K562 (cell line): ENCODE data around the gene LCN12. TPM values are rescaled to one million over a fixed set of nuclear protein-coding genes. Genes with fewer than 3 reads are reported as not detected.

ENCODE experiments used
- ATAC-seq: fragments of 200-7000 bp; cut with Tn5 transposase; 3 replicates; pipeline ENCODE4 v1.9.1; 2020; ENCODE audit warnings: moderate library complexity
- BruUV-seq: library from RNA; stranded (reverse); fragments of 400-500 nt; replicated peaks from 2 replicates; lab custom pipeline; 2021; lab: Mats Ljungman, UMichigan
- CTCF ChIA-PET: fragments of 300-600 bp; formaldehyde crosslinking; extraction: SDS; loops from one replicate; lab custom pipeline; 2021; ENCODE audit warnings: low intra/inter-chr PET ratio; lab: Yijun Ruan, JAX
- POLR2A ChIA-PET: fragments of 300-600, 350-650 bp; sonication (Branson Sonifier 250); formaldehyde crosslinking; extraction: SDS; loops from one replicate; lab custom pipeline; 2021; ENCODE audit warnings: antibody characterized with exemption, inconsistent platforms; lab: Yijun Ruan, JAX
- DNase-seq, 4 experiments: peaks; one replicate each; pipeline versions ENCODE4 v3.0.0 to v3.0.0-alpha.2; 2011 to 2018; ENCODE audit warnings: low spot score in 3 of 4, mixed read lengths in 3 of 4; ENCODE audit errors: extremely low read depth in 1 of 4
- FAIRE-seq: peaks from 2 replicates; lab custom pipeline; 2011; peaks lifted over from hg19 to GRCh38; lab: Jason Lieb, UNC
- H2AFZ ChIP-seq: 2 replicates; pipeline ENCODE4 v1.6.0; 2011; ENCODE audit warnings: low read depth, low read length, control low read depth, inconsistent platforms
- H3K27ac ChIP-seq: fragments of 200-600 bp; 3 replicates; pipeline ENCODE4 v1.8.0; 2011; ENCODE audit warnings: low read depth, mild to moderate bottlenecking, control low read depth, inconsistent platforms, low read length, moderate library complexity, mixed read lengths; ENCODE audit errors: extremely low read depth
- H3K27me3 ChIP-seq, 2 experiments: fragments of 300-600 bp in 1 of 2; 2 replicates in 1 of 2; 3 replicates in 1 of 2; pipeline versions ENCODE4 v1.6.0 to v1.8.0; 2011; ENCODE audit warnings: inconsistent platforms in 2 of 2, low read length in 2 of 2, mild to moderate bottlenecking in 1 of 2, mixed read lengths in 1 of 2, moderate library complexity in 1 of 2; ENCODE audit not compliant: control insufficient read depth in 2 of 2, insufficient read depth in 2 of 2
- H3K36me3 ChIP-seq: fragments of 300-600 bp; 3 replicates; pipeline ENCODE4 v1.8.0; 2011; ENCODE audit warnings: mild to moderate bottlenecking, low read length, inconsistent platforms; ENCODE audit not compliant: control insufficient read depth, insufficient read depth
- H3K4me1 ChIP-seq, 2 experiments: fragments of 200-600 bp in 1 of 2; replicated peaks in 1 of 2; 2 replicates in 1 of 2; 3 replicates in 1 of 2; pipeline versions ENCODE4 v1.5.1 to v1.8.0; 2011; ENCODE audit warnings: inconsistent platforms in 2 of 2, low read length in 2 of 2, mild to moderate bottlenecking in 1 of 2, mixed read lengths in 1 of 2, moderate library complexity in 1 of 2; ENCODE audit not compliant: control insufficient read depth in 2 of 2, insufficient read depth in 2 of 2
- H3K4me2 ChIP-seq: 2 replicates; pipeline ENCODE4 v1.6.1; 2011; ENCODE audit warnings: low read length, control low read depth, inconsistent platforms, mixed read lengths; ENCODE audit not compliant: insufficient read depth
- H3K4me3 ChIP-seq: fragments of 200-600 bp; sonication (generic), shearing (Covaris generic); 2 replicates; pipeline ENCODE4 v1.5.1; 2016; ENCODE audit warnings: control low read depth, inconsistent platforms
- H3K79me2 ChIP-seq: fragments of 200-600 bp; 3 replicates; pipeline ENCODE4 v1.8.0; 2011; ENCODE audit warnings: low read length, inconsistent platforms; ENCODE audit not compliant: control insufficient read depth, insufficient read depth
- H3K9ac ChIP-seq, 2 experiments: 2 replicates each; pipeline versions ENCODE4 v1.6.0 to v1.6.1; 2011; ENCODE audit warnings: low read depth in 2 of 2, low read length in 2 of 2, control low read depth in 1 of 2, inconsistent platforms in 1 of 2, mild to moderate bottlenecking in 1 of 2, mixed read lengths in 1 of 2; ENCODE audit not compliant: insufficient read depth in 1 of 2
- H3K9me1 ChIP-seq: one replicate; pipeline ENCODE4 v1.6.0; 2011; ENCODE audit warnings: inconsistent platforms, mild to moderate bottlenecking, low read length, moderate library complexity; ENCODE audit not compliant: control insufficient read depth, insufficient read depth
- H3K9me3 ChIP-seq: replicated peaks from 2 replicates; pipeline ENCODE4 v1.5.1; 2011; ENCODE audit warnings: low read depth, low read length, inconsistent platforms; ENCODE audit not compliant: control insufficient read depth, insufficient read depth
- H4K20me1 ChIP-seq: replicated peaks from 2 replicates; pipeline ENCODE4 v1.6.1; 2011; ENCODE audit warnings: low read length, inconsistent platforms, mixed read lengths; ENCODE audit not compliant: control insufficient read depth, insufficient read depth
- DPF2 ChIP-seq: fragments of 450-650 bp; IDR thresholded peaks from 2 replicates; pipeline ENCODE4 v1.6.1; 2016
- ESRRA ChIP-seq: fragments of 450-650 bp; IDR thresholded peaks from 2 replicates; pipeline ENCODE4 v1.6.1; 2014; ENCODE audit warnings: low read depth, mild to moderate bottlenecking, moderate library complexity, borderline replicate concordance
- ILF3 ChIP-seq: fragments of 450-650 bp; IDR thresholded peaks from 2 replicates; pipeline ENCODE4 v1.6.1; 2018; ENCODE audit warnings: antibody characterized with exemption, mild to moderate bottlenecking, moderate library complexity, borderline replicate concordance
- JUND ChIP-seq, 2 experiments: IDR thresholded peaks; 2 replicates in 1 of 2; 3 replicates in 1 of 2; pipeline ENCODE4 v1.6.1; 2011; ENCODE audit warnings: borderline replicate concordance in 2 of 2, low read depth in 2 of 2, low read length in 2 of 2, improper control_type of control experiment in 1 of 2, missing biosample characterization in 1 of 2, missing genetic modification characterization in 1 of 2, missing genetic modification reagents in 1 of 2
- MAZ ChIP-seq, 2 experiments: fragments of 450-650 bp in 1 of 2; sonication (generic) in 1 of 2; formaldehyde crosslinking; IDR thresholded peaks in 1 of 2; conservative IDR thresholded peaks in 1 of 2; 2 replicates each; pipeline versions ENCODE4 v1.4.0 to v1.5.0; 2020; ENCODE audit warnings: mild to moderate bottlenecking in 1 of 2, missing genetic modification reagents in 1 of 2
- MED1 ChIP-seq: sonication (generic); formaldehyde crosslinking; IDR thresholded peaks from 2 replicates; pipeline ENCODE4 v1.8.1; 2023; ENCODE audit warnings: missing genetic modification reagents, borderline replicate concordance
- MITF ChIP-seq: IDR thresholded peaks from 2 replicates; pipeline ENCODE4 v1.6.1; 2014; ENCODE audit warnings: antibody characterized with exemption
- PBX2 ChIP-seq, 2 experiments: IDR thresholded peaks in 1 of 2; conservative IDR thresholded peaks in 1 of 2; 2 replicates each; pipeline ENCODE4 v1.6.1; 2016; ENCODE audit warnings: low read depth in 2 of 2, mild to moderate bottlenecking in 1 of 2, missing compliant biosample characterization in 1 of 2, missing genetic modification characterization in 1 of 2, moderate library complexity in 1 of 2
- PREB ChIP-seq: sonication (generic); formaldehyde crosslinking; IDR thresholded peaks from 2 replicates; pipeline ENCODE4 v1.8.1; 2023; ENCODE audit warnings: mild to moderate bottlenecking, missing genetic modification reagents
- VEZF1 ChIP-seq: fragments of 200-800 bp; sonication (Bioruptor generic); IDR thresholded peaks from 2 replicates; pipeline ENCODE4 v1.6.1; 2017; ENCODE audit warnings: missing genetic modification characterization, missing compliant biosample characterization
- WGBS: fragments of 100-300 bp; shearing (Covaris generic); methylation state at CpG from one replicate; pipeline ENCODE4 v1.1.6; 2016; ENCODE audit warnings: low coverage, mixed read lengths; ENCODE audit not compliant: insufficient coverage; ENCODE audit errors: missing lambda C conversion rate; 5-methylcytosine and 5-hydroxymethylcytosine counted together
- in situ Hi-C: fragments of 300-500 bp; cut with MboI; formaldehyde crosslinking; loops from 4 replicates; pipeline ENCODE4 v1.15.0; 2018; ENCODE audit warnings: inconsistent platforms, mixed read lengths
- intact Hi-C: fragments of 100-400 bp; cut with micrococcal nuclease; formaldehyde crosslinking; loops from 2 replicates; pipeline ENCODE4 v1.14.2; 2022
- polyA plus RNA-seq, 8 experiments: library from polyadenylated mRNA; depleted of rRNA in 4 of 8; stranded (reverse) in 5 of 8; unstranded in 3 of 8; fragments of >200 nt; fragmentation: Nextera tagmentation in 2 of 8; fragmentation: Illumina TruSeq in 1 of 8; extraction: Ambion mirVana in 2 of 8; extraction: Trizol in 1 of 8; gene quantifications; 2 replicates each; pipeline versions ENCODE4 v1.2.1 to v1.2.3, GENCODE V29; 2011 to 2014; ENCODE audit warnings: inconsistent platforms in 1 of 8, missing spikeins in 1 of 8
- total RNA-seq, 7 experiments: library from RNA; depleted of rRNA in 6 of 7; stranded (reverse); fragments of >200 nt in 6 of 7; fragmentation: Illumina TruSeq in 2 of 7; extraction: Trizol in 2 of 7; gene quantifications; 2 replicates each; pipeline versions ENCODE4 v1.2.1 to v1.2.3, GENCODE V29; 2011 to 2021; ENCODE audit warnings: low replicate concordance in 1 of 7

Gene LCN12
- total and polyA plus RNA-seq, 9 of the 15 experiments (the other 6 are each of a cell fraction or from before 2014, with no cell fraction given) = 0.05 TPM; not detected in 8

- Histone ChIP-seq H3K27me3 (no peaks in the 10 kb centered on the region), H3K9ac (peak overlapping the region in 1 of 2 experiments; percentile 85; a peak in 2 of 4 replicates), H4K20me1 (no peaks in the 10 kb centered on the region), H3K9me3 (no peaks in the 10 kb centered on the region), H3K4me2 (no peak overlapping the region), H3K4me3 (no peak overlapping the region), H3K4me1 (peaks cover 9 to 93% of the 10 kb centered on the region in 2 experiments; a peak in 4 of 5 replicates), H3K36me3 (no peaks in the 10 kb centered on the region), H2AFZ (no peak overlapping the region), H3K9me1 (no peaks in the 10 kb centered on the region), H3K27ac (no peak overlapping the region), H3K79me2 (no peaks in the 10 kb centered on the region)
- in situ Hi-C loops = no loop called here
- ChIA-PET CTCF (no interaction called here), POLR2A (interaction anchor here (0.6 kb wide), 1 partner anchor 11 kb away, joined by 3 read pairs; no protein-coding TSS in a partner anchor)
- no TSS peak for BruUV-seq
- ATAC-seq (0 out of 3 replicates have a peak, but pooled peaks have one; percentile 8), FAIRE-seq (no peak), DNase-seq (peak in 1 of 4 experiments; percentile 35)
- intact Hi-C loops = no loop called here
- WGBS = 57% methylated on average over 22 of the region's 26 CpGs
- TF ChIP-seq PREB (CRISPR knock-in tag) = no peak
- peak; percentile 71 for TF ChIP-seq VEZF1 (CRISPR knock-in tag)
- TF ChIP-seq PBX2 (CRISPR knock-in tag; IDR thresholded peaks at IDR 0.05; ENCODE audit: low read depth) = no peak
- TF ChIP-seq PBX2 (tag; conservative IDR thresholded peaks at IDR 0.05; ENCODE audit: low read depth) = no peak
- peak in 1 of 2 experiments; percentile 61; a peak in 2 of 4 replicates for TF ChIP-seq MAZ (CRISPR knock-in tag; conservative IDR thresholded peaks at IDR 0.05 in 1 of 2, IDR thresholded peaks at IDR 0.05 in 1 of 2)
- peak; percentile 53; the same call in 1 of the 2 replicates for TF ChIP-seq MITF
- 0 out of 2 replicates have a peak, but pooled peaks have one; percentile 9 for TF ChIP-seq JUND (IDR thresholded peaks at IDR 0.05; ENCODE audit: borderline replicate concordance, low read depth, low read length)
- no peak for TF ChIP-seq JUND (tag; IDR thresholded peaks at IDR 0.05; ENCODE audit: borderline replicate concordance, low read depth, low read length)
- no peak for TF ChIP-seq ILF3
- no peak for TF ChIP-seq MED1 (CRISPR knock-in tag)
- peak; percentile 45; the same call in 1 of the 2 replicates for TF ChIP-seq ESRRA
- 0 out of 2 replicates have a peak, but pooled peaks have one; percentile 16 for TF ChIP-seq DPF2
These were observed 27.9 kb downstream of the LCN12 start for GRCh38 chr9:136979769-136980587.
